Left ventricle myocardium inferior (tissue), 1 donor: ENCODE data around the gene SLC35G6. TPM values are rescaled to one million over a fixed set of nuclear protein-coding genes. Genes with fewer than 3 reads are reported as not detected.
A peak's percentile ranks its signal among the peaks of the same experiment; 100 is the strongest.

Experiments
- DNase-seq: peaks from one replicate; pipeline ENCODE4 v3.0.0-alpha.2; 2020
- H3K27ac ChIP-seq: fragments of 200-600 bp; replicated peaks from 2 replicates; pipeline ENCODE4 v1.8.0; 2021
- H3K27me3 ChIP-seq: fragments of 200-600 bp; 2 replicates; pipeline ENCODE4 v1.8.0; 2021; ENCODE audit warnings: low read depth
- H3K36me3 ChIP-seq: fragments of 200-600 bp; 2 replicates; pipeline ENCODE4 v1.8.0; 2021
- H3K4me1 ChIP-seq: fragments of 200-600 bp; 2 replicates; pipeline ENCODE4 v1.8.0; 2021
- H3K4me3 ChIP-seq: fragments of 200-600 bp; 2 replicates; pipeline ENCODE4 v1.8.0; 2021; ENCODE audit warnings: mild to moderate bottlenecking, moderate library complexity
- H3K9me3 ChIP-seq: fragments of 200-600 bp; replicated peaks from 2 replicates; pipeline ENCODE4 v1.8.0; 2021
- CTCF ChIP-seq: fragments of 200-600 bp; IDR thresholded peaks from 2 replicates; pipeline ENCODE4 v1.8.0; 2021; ENCODE audit warnings: antibody characterized with exemption, mild to moderate bottlenecking, borderline replicate concordance
- intact Hi-C: fragments of 100-400 bp; cut with micrococcal nuclease; formaldehyde crosslinking; loops from one replicate; pipeline ENCODE4 v1.11.0; 2022
- total RNA-seq: library from RNA; stranded (reverse); fragmentation: NEBNext Ultra II Directional; extraction: Animal tissue kit (Norgen Biotek cat#: 25700); gene quantifications from one replicate; pipeline ENCODE4 v1.2.1, GENCODE V29; 2021
- donor health status: DM: no; HTN: yes; CAD: no; lungs with severe emphysema.

The SLC35G6 gene
- total RNA-seq, 1 donor from 2014 or later, result not detected

GRCh38 chr17:7484067-7484918 is 3.0 kb downstream of the SLC35G6 start, which contains the start of gene POLR2A:
Gene POLR2A, plus strand, starts transcription at chr17:7484366.
- Histone ChIP-seq H3K4me3 (peak within 1 kb of the TSS; percentile 78), H3K9me3 (no peaks in the 10 kb centered on the region), H3K36me3 (no peaks in the 10 kb centered on the region), H3K27me3 (no peaks in the 10 kb centered on the region), H3K4me1 (peaks cover 79% of the 10 kb centered on the region), H3K27ac (peak within 1 kb of the TSS; percentile 100)
- peak; percentile 99 for DNase-seq
- intact Hi-C loops, result no loop called here
- TF ChIP-seq CTCF, result no peak

GRCh38 chr17:7484919-7485377 is 3.7 kb downstream of the SLC35G6 start:
- H3K4me3 ChIP-seq, result peak overlapping the region; percentile 78
- peaks cover 82% of the 10 kb centered on the region for H3K4me1 ChIP-seq
- no peaks in the 10 kb centered on the region for H3K9me3 ChIP-seq
- H3K27ac ChIP-seq, result peak overlapping the region; percentile 100
- peak; percentile 31 for TF ChIP-seq CTCF
- H3K27me3 ChIP-seq, result no peaks in the 10 kb centered on the region
- no peak for DNase-seq
- no peaks in the 10 kb centered on the region for H3K36me3 ChIP-seq
- intact Hi-C loops, result no loop called here

- no peaks in the 10 kb centered on the region for H3K36me3 ChIP-seq
- H3K4me3 ChIP-seq, result peak overlapping the region; percentile 78
- no peaks in the 10 kb centered on the region for H3K27me3 ChIP-seq
- intact Hi-C loops, result no loop called here
- TF ChIP-seq CTCF, result no peak
- H3K9me3 ChIP-seq, result no peaks in the 10 kb centered on the region
- peak overlapping the region; percentile 100 for H3K27ac ChIP-seq
- DNase-seq, result no peak
- H3K4me1 ChIP-seq, result peaks cover 82% of the 10 kb centered on the region
Measured at GRCh38 chr17:7486181-7486580, 4.9 kb downstream of the SLC35G6 start.

- no peak for TF ChIP-seq CTCF
- Histone ChIP-seq H3K27me3 (no peaks in the 10 kb centered on the region), H3K4me1 (peaks cover 88% of the 10 kb centered on the region), H3K9me3 (no peaks in the 10 kb centered on the region), H3K36me3 (no peaks in the 10 kb centered on the region), H3K27ac (no peak overlapping the region), H3K4me3 (no peak overlapping the region)
- no peak for DNase-seq
- intact Hi-C loops, result no loop called here
Measured at GRCh38 chr17:7490144-7490543, 8.9 kb downstream of the SLC35G6 start.

GRCh38 chr17:7491583-7491982 is 10.3 kb downstream of the SLC35G6 start:
- Histone ChIP-seq H3K27ac (no peak overlapping the region), H3K36me3 (peaks cover 7% of the 10 kb centered on the region), H3K27me3 (no peaks in the 10 kb centered on the region), H3K4me3 (no peak overlapping the region), H3K9me3 (no peaks in the 10 kb centered on the region), H3K4me1 (peaks cover 87% of the 10 kb centered on the region)
- DNase-seq, result no peak
- intact Hi-C loops, result no loop called here
- TF ChIP-seq CTCF, result no peak
